ENCODE measurements around the gene PGBD5.
"Not testable (repeated sequence)": the region's sequence is repeated elsewhere in the genome, so short reads cannot be mapped to it uniquely, and the experiment has no call there.

The PGBD5 gene, protein sequence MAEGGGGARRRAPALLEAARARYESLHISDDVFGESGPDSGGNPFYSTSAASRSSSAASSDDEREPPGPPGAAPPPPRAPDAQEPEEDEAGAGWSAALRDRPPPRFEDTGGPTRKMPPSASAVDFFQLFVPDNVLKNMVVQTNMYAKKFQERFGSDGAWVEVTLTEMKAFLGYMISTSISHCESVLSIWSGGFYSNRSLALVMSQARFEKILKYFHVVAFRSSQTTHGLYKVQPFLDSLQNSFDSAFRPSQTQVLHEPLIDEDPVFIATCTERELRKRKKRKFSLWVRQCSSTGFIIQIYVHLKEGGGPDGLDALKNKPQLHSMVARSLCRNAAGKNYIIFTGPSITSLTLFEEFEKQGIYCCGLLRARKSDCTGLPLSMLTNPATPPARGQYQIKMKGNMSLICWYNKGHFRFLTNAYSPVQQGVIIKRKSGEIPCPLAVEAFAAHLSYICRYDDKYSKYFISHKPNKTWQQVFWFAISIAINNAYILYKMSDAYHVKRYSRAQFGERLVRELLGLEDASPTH

DNA sequence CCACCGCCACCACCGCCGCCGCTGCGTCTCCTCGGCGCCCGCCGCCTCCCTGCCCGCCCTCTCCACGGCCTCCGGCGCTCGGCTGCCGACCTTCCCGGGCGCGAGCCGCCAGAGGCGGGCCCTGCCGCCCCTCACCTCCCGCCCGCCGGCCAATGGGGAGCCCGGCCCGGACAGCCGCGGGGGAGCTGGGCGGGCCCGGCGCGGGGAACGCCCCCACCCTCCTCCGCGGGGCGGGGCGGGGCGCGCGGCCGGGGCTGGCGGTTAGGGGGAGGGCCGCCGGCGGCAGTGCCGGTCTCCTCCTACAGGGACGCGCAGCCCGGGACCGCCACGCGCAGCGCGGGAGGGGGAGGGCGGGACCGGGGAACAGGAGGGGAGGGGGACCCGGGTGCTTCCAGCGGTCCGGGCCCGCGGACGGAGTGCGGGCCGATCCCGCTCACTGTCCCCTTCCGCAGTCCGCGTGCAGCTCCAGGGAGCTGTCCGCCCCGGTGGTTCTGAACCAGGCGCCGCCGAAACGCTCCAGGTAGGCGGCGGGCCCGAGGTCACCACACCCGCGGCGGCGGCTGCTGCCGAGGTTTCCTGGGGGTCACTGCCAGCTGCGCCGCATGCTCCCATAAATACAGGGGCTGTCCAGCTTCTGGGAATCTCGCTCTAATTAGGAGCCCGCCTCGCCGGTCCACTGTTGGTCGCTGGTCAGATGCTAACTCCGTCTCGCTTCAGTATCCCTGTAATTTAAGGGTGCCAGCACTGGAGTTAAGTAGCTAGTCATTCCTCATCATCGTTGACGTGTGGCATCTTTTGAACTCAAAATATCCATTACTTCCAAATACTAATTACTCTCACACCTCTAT is at the start of gene PGBD5:
Gene PGBD5 (minus strand): TSS at position 87 of the 848 bp plus-strand sequence. CDS start 404 bp downstream, outside the sequence.
- Histone ChIP-seq H3K4me1 (ENCODE audit: control insufficient read depth, insufficient read depth, low read length) (peaks cover 6% of the 10 kb centered on the region), H3K36me3 (ENCODE audit: control insufficient read depth, insufficient read depth, low read length) (no peaks in the 10 kb centered on the region), H3K9ac (ENCODE audit: low read length) (no peak within 1 kb of the TSS), H3K27me3 (ENCODE audit: control insufficient read depth, insufficient read depth, low read length) (peaks cover 59% of the 10 kb centered on the region), H3K4me3 (ENCODE audit: low read length) (no peak within 1 kb of the TSS), H3K9me3 (ENCODE audit: control insufficient read depth, low read length) (no peaks in the 10 kb centered on the region)

GRCh38 chr1:230474924-230475323 is 48.8 kb upstream of the PGBD5 start:
- H3K4me1 ChIP-seq (ENCODE audit: control insufficient read depth, insufficient read depth, low read length); H3K27me3 ChIP-seq (ENCODE audit: control insufficient read depth, insufficient read depth, low read length); H3K4me3 ChIP-seq (ENCODE audit: low read length); H3K36me3 ChIP-seq (ENCODE audit: control insufficient read depth, insufficient read depth, low read length); H3K9ac ChIP-seq (ENCODE audit: low read length); H3K9me3 ChIP-seq (ENCODE audit: control insufficient read depth, low read length): not testable (repeated sequence)

GRCh38 chr1:230470750-230471149 is 44.6 kb upstream of the PGBD5 start:
- H3K4me1 ChIP-seq (ENCODE audit: control insufficient read depth, insufficient read depth, low read length); H3K9ac ChIP-seq (ENCODE audit: low read length); H3K27me3 ChIP-seq (ENCODE audit: control insufficient read depth, insufficient read depth, low read length); H3K4me3 ChIP-seq (ENCODE audit: low read length); H3K9me3 ChIP-seq (ENCODE audit: control insufficient read depth, low read length); H3K36me3 ChIP-seq (ENCODE audit: control insufficient read depth, insufficient read depth, low read length): not testable (repeated sequence)

- Histone ChIP-seq H3K4me1 (ENCODE audit: control insufficient read depth, insufficient read depth, low read length) (no peaks in the 10 kb centered on the region), H3K27me3 (ENCODE audit: control insufficient read depth, insufficient read depth, low read length) (no peaks in the 10 kb centered on the region), H3K4me3 (ENCODE audit: low read length) (no peak overlapping the region), H3K9me3 (ENCODE audit: control insufficient read depth, low read length) (no peaks in the 10 kb centered on the region), H3K9ac (ENCODE audit: low read length) (no peak overlapping the region), H3K36me3 (ENCODE audit: control insufficient read depth, insufficient read depth, low read length) (no peaks in the 10 kb centered on the region)
Observed at GRCh38 chr1:230469271-230469670, 43.1 kb upstream of the PGBD5 start.

GRCh38 chr1:230465691-230466090 is 39.6 kb upstream of the PGBD5 start:
- no peaks in the 10 kb centered on the region for H3K4me1 ChIP-seq (ENCODE audit: control insufficient read depth, insufficient read depth, low read length)
- H3K4me3 ChIP-seq (ENCODE audit: low read length): no peak overlapping the region
- no peaks in the 10 kb centered on the region for H3K36me3 ChIP-seq (ENCODE audit: control insufficient read depth, insufficient read depth, low read length)
- no peaks in the 10 kb centered on the region for H3K27me3 ChIP-seq (ENCODE audit: control insufficient read depth, insufficient read depth, low read length)
- no peaks in the 10 kb centered on the region for H3K9me3 ChIP-seq (ENCODE audit: control insufficient read depth, low read length)
- no peak overlapping the region for H3K9ac ChIP-seq (ENCODE audit: low read length)

- no peaks in the 10 kb centered on the region for H3K36me3 ChIP-seq (ENCODE audit: control insufficient read depth, insufficient read depth, low read length)
- no peak overlapping the region for H3K4me3 ChIP-seq (ENCODE audit: low read length)
- H3K27me3 ChIP-seq (ENCODE audit: control insufficient read depth, insufficient read depth, low read length): no peaks in the 10 kb centered on the region
- H3K4me1 ChIP-seq (ENCODE audit: control insufficient read depth, insufficient read depth, low read length): no peaks in the 10 kb centered on the region
- H3K9me3 ChIP-seq (ENCODE audit: control insufficient read depth, low read length): no peaks in the 10 kb centered on the region
- no peak overlapping the region for H3K9ac ChIP-seq (ENCODE audit: low read length)
Observed at GRCh38 chr1:230464671-230465070, 38.5 kb upstream of the PGBD5 start.

GRCh38 chr1:230463760-230464159 is 37.6 kb upstream of the PGBD5 start:
- no peak overlapping the region for H3K4me3 ChIP-seq (ENCODE audit: low read length)
- no peaks in the 10 kb centered on the region for H3K36me3 ChIP-seq (ENCODE audit: control insufficient read depth, insufficient read depth, low read length)
- no peaks in the 10 kb centered on the region for H3K9me3 ChIP-seq (ENCODE audit: control insufficient read depth, low read length)
- no peak overlapping the region for H3K9ac ChIP-seq (ENCODE audit: low read length)
- H3K27me3 ChIP-seq (ENCODE audit: control insufficient read depth, insufficient read depth, low read length): no peaks in the 10 kb centered on the region
- no peaks in the 10 kb centered on the region for H3K4me1 ChIP-seq (ENCODE audit: control insufficient read depth, insufficient read depth, low read length)

DNA sequence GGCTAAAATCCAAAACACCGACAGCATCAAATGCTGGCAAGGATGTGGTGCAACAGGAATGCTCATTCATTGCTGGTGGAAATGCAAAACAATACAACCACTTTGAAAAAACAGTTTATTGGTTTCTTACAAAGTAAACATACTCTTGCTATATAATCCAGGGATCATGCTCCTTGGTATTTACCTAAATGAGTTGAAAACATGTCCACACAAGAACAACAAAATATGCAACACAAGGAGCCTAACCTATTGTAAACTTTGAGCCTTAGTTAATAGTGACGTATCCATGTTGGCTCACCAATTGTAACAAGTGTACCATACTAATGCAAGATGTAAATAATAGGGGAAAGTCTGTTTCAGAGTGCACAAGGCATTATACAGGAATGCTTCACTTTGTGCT is 37.2 kb upstream of the PGBD5 start:
- no peaks in the 10 kb centered on the region for H3K27me3 ChIP-seq (ENCODE audit: control insufficient read depth, insufficient read depth, low read length)
- no peak overlapping the region for H3K4me3 ChIP-seq (ENCODE audit: low read length)
- no peaks in the 10 kb centered on the region for H3K9me3 ChIP-seq (ENCODE audit: control insufficient read depth, low read length)
- no peaks in the 10 kb centered on the region for H3K36me3 ChIP-seq (ENCODE audit: control insufficient read depth, insufficient read depth, low read length)
- no peak overlapping the region for H3K9ac ChIP-seq (ENCODE audit: low read length)
- no peaks in the 10 kb centered on the region for H3K4me1 ChIP-seq (ENCODE audit: control insufficient read depth, insufficient read depth, low read length)

DNA sequence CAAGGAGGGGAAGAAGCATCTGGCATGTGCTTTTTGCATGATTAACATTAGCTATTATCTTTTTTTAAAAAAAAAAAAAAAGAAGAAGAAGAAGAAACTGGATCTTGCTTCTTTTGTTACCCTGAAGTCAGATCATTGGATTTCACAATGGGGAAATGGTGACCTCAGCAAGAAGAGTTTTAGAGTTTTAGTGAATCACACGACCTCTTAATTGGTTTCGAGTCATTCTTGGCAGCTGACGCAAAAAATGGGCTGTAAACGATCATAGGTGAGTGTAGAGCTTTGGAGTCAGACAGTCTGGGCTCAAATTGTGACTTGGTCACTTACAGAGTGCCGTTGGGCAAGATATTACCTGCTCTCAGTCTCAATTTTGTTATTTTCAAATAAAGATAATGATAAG is 33.3 kb upstream of the PGBD5 start:
- Histone ChIP-seq H3K36me3 (ENCODE audit: control insufficient read depth, insufficient read depth, low read length) (no peaks in the 10 kb centered on the region), H3K4me1 (ENCODE audit: control insufficient read depth, insufficient read depth, low read length) (no peaks in the 10 kb centered on the region), H3K27me3 (ENCODE audit: control insufficient read depth, insufficient read depth, low read length) (no peaks in the 10 kb centered on the region), H3K9me3 (ENCODE audit: control insufficient read depth, low read length) (no peaks in the 10 kb centered on the region), H3K9ac (ENCODE audit: low read length) (no peak overlapping the region), H3K4me3 (ENCODE audit: low read length) (no peak overlapping the region)

GRCh38 chr1:230458509-230458908 is 32.4 kb upstream of the PGBD5 start:
- H3K9me3 ChIP-seq (ENCODE audit: control insufficient read depth, low read length): no peaks in the 10 kb centered on the region
- H3K27me3 ChIP-seq (ENCODE audit: control insufficient read depth, insufficient read depth, low read length): no peaks in the 10 kb centered on the region
- no peak overlapping the region for H3K9ac ChIP-seq (ENCODE audit: low read length)
- H3K4me1 ChIP-seq (ENCODE audit: control insufficient read depth, insufficient read depth, low read length): no peaks in the 10 kb centered on the region
- no peaks in the 10 kb centered on the region for H3K36me3 ChIP-seq (ENCODE audit: control insufficient read depth, insufficient read depth, low read length)
- no peak overlapping the region for H3K4me3 ChIP-seq (ENCODE audit: low read length)

DNA sequence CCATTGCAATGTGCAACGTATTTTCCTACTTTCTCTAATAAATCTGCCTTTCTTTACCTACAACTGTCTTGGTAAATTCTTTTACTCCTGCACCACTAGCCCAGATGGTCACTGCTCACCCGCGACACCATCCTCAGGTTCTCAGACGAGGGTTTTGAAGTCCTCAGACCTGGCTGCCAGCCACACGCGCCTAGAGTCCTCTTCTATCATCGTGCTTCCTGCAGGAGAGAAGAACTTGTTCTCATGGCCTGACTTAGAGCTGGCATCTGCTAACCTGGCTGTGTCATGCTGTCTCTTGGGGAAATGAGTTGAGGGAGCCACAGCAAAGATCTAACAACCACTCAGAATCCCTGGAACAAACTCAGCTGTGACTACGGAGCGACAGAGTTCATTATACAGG is 30.3 kb upstream of the PGBD5 start:
- Histone ChIP-seq H3K9ac (ENCODE audit: low read length) (no peak overlapping the region), H3K27me3 (ENCODE audit: control insufficient read depth, insufficient read depth, low read length) (no peaks in the 10 kb centered on the region), H3K4me1 (ENCODE audit: control insufficient read depth, insufficient read depth, low read length) (no peaks in the 10 kb centered on the region), H3K9me3 (ENCODE audit: control insufficient read depth, low read length) (no peaks in the 10 kb centered on the region), H3K36me3 (ENCODE audit: control insufficient read depth, insufficient read depth, low read length) (no peaks in the 10 kb centered on the region), H3K4me3 (ENCODE audit: low read length) (no peak overlapping the region)

GRCh38 chr1:230455291-230455690 is 29.2 kb upstream of the PGBD5 start:
- H3K4me3 ChIP-seq (ENCODE audit: low read length): no peak overlapping the region
- H3K9me3 ChIP-seq (ENCODE audit: control insufficient read depth, low read length): no peaks in the 10 kb centered on the region
- H3K27me3 ChIP-seq (ENCODE audit: control insufficient read depth, insufficient read depth, low read length): no peaks in the 10 kb centered on the region
- H3K9ac ChIP-seq (ENCODE audit: low read length): no peak overlapping the region
- H3K36me3 ChIP-seq (ENCODE audit: control insufficient read depth, insufficient read depth, low read length): no peaks in the 10 kb centered on the region
- no peaks in the 10 kb centered on the region for H3K4me1 ChIP-seq (ENCODE audit: control insufficient read depth, insufficient read depth, low read length)

All from mucosa of stomach (tissue), 1 donor.